Measurements from ENCODE around the gene UNC5C.

UNC5C gene

DNA sequence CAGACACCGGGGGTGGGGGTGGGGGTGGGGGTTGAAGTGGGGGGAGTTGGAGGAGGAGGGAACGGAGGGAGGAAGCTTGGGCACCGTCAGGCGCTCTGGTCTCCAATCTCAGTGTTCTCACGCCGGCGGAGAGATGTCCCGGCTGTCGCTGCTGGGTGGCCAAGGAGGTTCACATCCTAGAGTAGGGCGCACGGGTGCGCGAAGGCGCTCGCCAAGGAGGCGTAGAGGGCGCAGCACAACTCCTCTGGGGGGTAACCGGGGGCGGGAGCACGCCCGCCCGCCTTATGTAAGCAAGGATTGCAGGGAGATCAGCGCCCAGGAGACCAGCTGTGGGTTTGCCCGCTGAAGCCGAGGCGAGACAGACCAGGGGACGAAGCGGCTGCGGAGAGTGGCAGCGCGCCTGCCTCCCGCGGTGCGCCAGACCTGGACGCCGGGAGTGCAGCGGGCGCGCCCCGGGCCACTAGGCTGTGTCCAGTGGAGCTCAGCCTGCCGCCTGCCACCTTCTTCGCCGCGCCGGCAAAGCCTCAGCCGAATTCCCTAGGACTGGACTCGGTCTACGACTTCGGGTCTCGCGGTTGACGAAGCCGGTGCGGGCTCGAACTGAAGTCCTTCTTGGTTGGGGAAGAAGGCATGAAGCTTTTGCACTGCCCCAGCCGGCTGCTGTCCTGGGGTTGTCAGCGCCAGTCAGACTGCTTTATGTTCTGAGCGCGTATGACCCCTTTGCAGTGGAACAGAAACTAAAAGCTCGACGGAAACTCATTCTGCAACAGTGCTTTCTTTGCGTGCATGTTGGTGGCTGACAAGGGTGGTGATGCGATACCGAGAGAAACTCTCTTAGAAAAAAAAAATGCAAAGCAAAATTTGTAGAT, 707 bp upstream of the UNC5C start:
- no peak overlapping the region for H4K5ac ChIP-seq (ENCODE audit: low read length)
- H3K79me2 ChIP-seq (ENCODE audit: control insufficient read depth, insufficient read depth, low read length), result no peaks in the 10 kb centered on the region
- no CpG with 5 or more reads among the region's 64 CpGs for WGBS (ENCODE audit: extremely low coverage, insufficient coverage, low lambda C conversion rate)
- H2BK5ac ChIP-seq (ENCODE audit: low read length), result no peak overlapping the region
- no peak overlapping the region for H3K4ac ChIP-seq (ENCODE audit: low read depth, low read length)
- no peak overlapping the region for H2BK15ac ChIP-seq (replicated peaks; ENCODE audit: low read depth)
- no peak overlapping the region for H3K27ac ChIP-seq (ENCODE audit: low read depth, low read length)
- H3K23ac ChIP-seq (ENCODE audit: low read length), result peak overlapping the region; percentile 52
- H3K4me3 ChIP-seq (ENCODE audit: low read length), result peak overlapping the region; percentile 43
- H3K4me1 ChIP-seq (ENCODE audit: control insufficient read depth, low read depth, low read length), result no peaks in the 10 kb centered on the region
- H2AK5ac ChIP-seq (ENCODE audit: low read length), result no peak overlapping the region
- no peak overlapping the region for H4K8ac ChIP-seq (ENCODE audit: low read depth, low read length)
- peaks cover 3% of the 10 kb centered on the region for H3K27me3 ChIP-seq (ENCODE audit: insufficient read depth, low read length, poor library complexity)
- peak overlapping the region; percentile 56 for H3K9ac ChIP-seq (ENCODE audit: low read length)
- peak overlapping the region; percentile 82 for H3K56ac ChIP-seq (ENCODE audit: low read length)
- no peak overlapping the region for H2BK120ac ChIP-seq (ENCODE audit: low read depth, low read length)
- H3K36me3 ChIP-seq (ENCODE audit: control insufficient read depth, insufficient read depth, low read length), result no peaks in the 10 kb centered on the region
- H3K18ac ChIP-seq (ENCODE audit: low read length), result peak overlapping the region; percentile 15
- H3K4me2 ChIP-seq (ENCODE audit: low read length), result peak overlapping the region; percentile 88
- H3K79me1 ChIP-seq (ENCODE audit: low read length), result no peaks in the 10 kb centered on the region
- peak; percentile 53 for DNase-seq

DNA sequence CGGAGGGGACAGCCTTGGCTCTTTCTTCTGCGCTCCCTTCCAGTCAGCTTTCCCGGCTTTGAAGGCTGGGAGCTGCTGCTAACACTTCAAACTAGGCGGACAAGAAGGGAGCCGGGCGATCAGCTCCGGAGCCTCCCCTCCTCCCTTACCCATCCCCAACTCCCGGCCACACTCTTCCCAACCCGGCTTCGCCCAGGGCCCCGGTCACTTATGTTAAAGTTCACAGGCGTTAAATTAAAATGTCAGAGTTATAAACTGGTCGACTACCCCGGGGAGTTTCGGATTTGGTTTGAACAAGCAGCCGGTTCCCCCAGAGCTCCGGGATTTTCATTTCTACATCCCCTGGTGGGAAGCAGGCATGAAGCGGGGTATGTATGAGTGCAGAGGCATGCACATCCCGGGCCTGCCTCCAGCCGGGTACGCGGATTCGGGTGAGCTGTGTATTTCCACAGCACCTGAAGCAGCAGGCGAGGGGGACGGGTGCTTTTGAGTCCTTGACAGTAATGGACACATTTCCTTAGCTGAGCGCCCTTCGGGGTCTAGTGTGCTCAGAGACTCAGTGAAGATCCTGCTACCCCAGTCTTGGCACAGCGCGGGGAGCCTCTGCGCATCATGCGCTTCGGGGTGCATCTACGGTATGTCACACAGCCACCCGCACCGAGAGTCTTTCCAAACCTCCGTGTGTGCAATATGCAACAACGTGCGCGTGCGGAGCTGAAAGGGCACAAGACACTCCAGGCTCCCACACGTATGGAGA, 880 bp downstream of the UNC5C start:
- H3K23ac ChIP-seq (ENCODE audit: low read length), result peak overlapping the region; percentile 97
- WGBS (ENCODE audit: extremely low coverage, insufficient coverage, low lambda C conversion rate), result no CpG with 5 or more reads among the region's 41 CpGs
- peak overlapping the region; percentile 48 for H3K4me3 ChIP-seq (ENCODE audit: low read length)
- no peak for DNase-seq
- H3K18ac ChIP-seq (ENCODE audit: low read length), result peak overlapping the region; percentile 43
- H3K56ac ChIP-seq (ENCODE audit: low read length), result peak overlapping the region; percentile 76
- no peak overlapping the region for H2BK5ac ChIP-seq (ENCODE audit: low read length)
- peak overlapping the region; percentile 57 for H3K9ac ChIP-seq (ENCODE audit: low read length)
- H2BK15ac ChIP-seq (replicated peaks; ENCODE audit: low read depth), result no peak overlapping the region
- H4K5ac ChIP-seq (ENCODE audit: low read length), result no peak overlapping the region
- H2AK5ac ChIP-seq (ENCODE audit: low read length), result no peak overlapping the region
- peak overlapping the region; percentile 87 for H3K4me2 ChIP-seq (ENCODE audit: low read length)
- no peaks in the 10 kb centered on the region for H3K79me1 ChIP-seq (ENCODE audit: low read length)
- no peaks in the 10 kb centered on the region for H3K79me2 ChIP-seq (ENCODE audit: control insufficient read depth, insufficient read depth, low read length)
- peak overlapping the region; percentile 39 for H3K27ac ChIP-seq (ENCODE audit: low read depth, low read length)
- H3K27me3 ChIP-seq (ENCODE audit: insufficient read depth, low read length, poor library complexity), result peaks cover 3% of the 10 kb centered on the region
- no peaks in the 10 kb centered on the region for H3K4me1 ChIP-seq (ENCODE audit: control insufficient read depth, low read depth, low read length)
- H3K36me3 ChIP-seq (ENCODE audit: control insufficient read depth, insufficient read depth, low read length), result no peaks in the 10 kb centered on the region
- peak overlapping the region; percentile 8 for H3K4ac ChIP-seq (ENCODE audit: low read depth, low read length)
- no peak overlapping the region for H2BK120ac ChIP-seq (ENCODE audit: low read depth, low read length)
- H4K8ac ChIP-seq (ENCODE audit: low read depth, low read length), result no peak overlapping the region

DNA sequence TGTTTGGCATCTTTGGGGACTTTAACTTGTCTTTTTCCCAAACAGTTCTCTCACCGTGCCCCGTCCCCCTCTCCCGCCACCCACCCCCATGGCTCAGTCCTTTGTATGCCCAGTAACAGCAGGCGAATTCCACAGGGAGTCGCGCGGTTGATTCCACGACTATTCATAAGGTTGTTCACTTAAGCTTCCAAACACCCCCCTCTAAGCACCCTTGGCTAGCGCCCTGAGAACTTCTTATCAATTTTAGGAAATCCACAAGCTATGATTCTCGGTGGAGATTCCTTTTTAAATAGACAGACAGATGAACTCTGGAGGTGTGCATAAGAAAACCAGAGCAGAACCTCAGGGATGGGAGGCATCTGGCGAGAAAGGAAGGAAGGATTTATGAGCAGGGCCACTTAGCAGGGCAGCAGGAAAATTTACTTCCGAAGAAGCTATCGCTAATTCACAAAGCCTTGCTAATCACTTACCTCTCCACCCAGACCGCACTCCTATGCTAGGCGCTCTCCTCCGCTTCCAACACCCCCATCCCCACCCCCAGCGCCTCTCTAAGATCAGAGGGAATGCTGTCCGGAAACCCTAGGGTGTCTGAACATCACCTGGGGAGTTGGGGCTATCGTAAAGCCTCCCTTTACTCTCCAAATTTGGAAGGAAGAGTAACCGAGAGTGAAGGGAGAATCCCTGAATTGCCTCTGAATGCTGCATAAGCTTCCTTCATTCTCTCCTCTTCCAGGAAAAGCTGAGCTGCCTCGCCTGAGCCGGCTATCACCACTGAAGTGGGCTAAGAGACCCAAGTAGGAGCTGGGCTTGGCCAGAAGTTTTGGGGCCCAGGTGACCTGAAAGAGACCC, 1.7 kb downstream of the UNC5C start:
- H3K4ac ChIP-seq (ENCODE audit: low read depth, low read length), result peak overlapping the region; percentile 8

DNA sequence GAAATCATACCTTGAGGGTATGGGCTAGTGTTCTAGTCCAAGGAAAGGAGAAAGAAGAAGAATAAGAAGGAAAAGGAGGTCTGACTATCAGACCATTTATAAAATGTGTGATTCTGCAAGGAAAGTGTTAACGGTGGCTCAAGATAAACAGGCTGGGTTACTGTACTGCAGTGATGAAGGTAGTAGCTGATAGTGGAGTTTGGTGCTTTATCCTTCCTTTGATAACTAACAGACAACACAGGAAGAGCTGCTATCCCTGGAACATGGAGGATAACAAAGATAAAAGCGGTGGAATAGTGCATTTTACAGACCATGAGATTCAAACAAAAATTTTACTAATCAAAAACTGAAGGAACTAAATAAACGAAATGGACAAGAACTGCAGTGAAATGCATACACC, 2.6 kb downstream of the UNC5C start:
- H2BK5ac ChIP-seq (ENCODE audit: low read length), result no peak overlapping the region
- H2AK5ac ChIP-seq (ENCODE audit: low read length), result no peak overlapping the region
- peak; percentile 86 for DNase-seq
- no peak overlapping the region for H3K18ac ChIP-seq (ENCODE audit: low read length)
- no peak overlapping the region for H2BK15ac ChIP-seq (replicated peaks; ENCODE audit: low read depth)
- H3K4me1 ChIP-seq (ENCODE audit: control insufficient read depth, low read depth, low read length), result no peaks in the 10 kb centered on the region
- H3K4me3 ChIP-seq (ENCODE audit: low read length), result no peak overlapping the region
- no peak overlapping the region for H3K23ac ChIP-seq (ENCODE audit: low read length)
- no peak overlapping the region for H3K4ac ChIP-seq (ENCODE audit: low read depth, low read length)
- no peak overlapping the region for H3K27ac ChIP-seq (ENCODE audit: low read depth, low read length)
- no peak overlapping the region for H2BK120ac ChIP-seq (ENCODE audit: low read depth, low read length)
- no peak overlapping the region for H3K9ac ChIP-seq (ENCODE audit: low read length)
- H3K79me2 ChIP-seq (ENCODE audit: control insufficient read depth, insufficient read depth, low read length), result no peaks in the 10 kb centered on the region
- H3K56ac ChIP-seq (ENCODE audit: low read length), result no peak overlapping the region
- H3K36me3 ChIP-seq (ENCODE audit: control insufficient read depth, insufficient read depth, low read length), result no peaks in the 10 kb centered on the region
- WGBS (ENCODE audit: extremely low coverage, insufficient coverage, low lambda C conversion rate), result no CpG with 5 or more reads among the region's 3 CpGs
- no peak overlapping the region for H4K5ac ChIP-seq (ENCODE audit: low read length)
- H4K8ac ChIP-seq (ENCODE audit: low read depth, low read length), result no peak overlapping the region
- no peak overlapping the region for H3K4me2 ChIP-seq (ENCODE audit: low read length)
- H3K27me3 ChIP-seq (ENCODE audit: insufficient read depth, low read length, poor library complexity), result peaks cover 3% of the 10 kb centered on the region
- H3K79me1 ChIP-seq (ENCODE audit: low read length), result no peaks in the 10 kb centered on the region

More for the DNA sequence above, 1.7 kb downstream of the UNC5C start:
- Histone ChIP-seq H3K27me3 (ENCODE audit: insufficient read depth, low read length, poor library complexity) (peaks cover 3% of the 10 kb centered on the region), H3K23ac (ENCODE audit: low read length) (no peak overlapping the region), H3K27ac (ENCODE audit: low read depth, low read length) (peak overlapping the region; percentile 39), H3K56ac (ENCODE audit: low read length) (peak overlapping the region; percentile 76), H3K18ac (ENCODE audit: low read length) (peak overlapping the region; percentile 95), H3K4me2 (ENCODE audit: low read length) (peak overlapping the region; percentile 87), H2AK5ac (ENCODE audit: low read length) (no peak overlapping the region), H2BK120ac (ENCODE audit: low read depth, low read length) (no peak overlapping the region), H3K4me3 (ENCODE audit: low read length) (peak overlapping the region; percentile 0), H3K4me1 (ENCODE audit: control insufficient read depth, low read depth, low read length) (no peaks in the 10 kb centered on the region), H3K79me1 (ENCODE audit: low read length) (no peaks in the 10 kb centered on the region), H3K36me3 (ENCODE audit: control insufficient read depth, insufficient read depth, low read length) (no peaks in the 10 kb centered on the region), H3K9ac (ENCODE audit: low read length) (peak overlapping the region; percentile 57), H2BK5ac (ENCODE audit: low read length) (no peak overlapping the region), H4K5ac (ENCODE audit: low read length) (no peak overlapping the region), H4K8ac (ENCODE audit: low read depth, low read length) (no peak overlapping the region), H2BK15ac (replicated peaks; ENCODE audit: low read depth) (peak overlapping the region; percentile 27), H3K79me2 (ENCODE audit: control insufficient read depth, insufficient read depth, low read length) (no peaks in the 10 kb centered on the region)
- peak; percentile 80 for DNase-seq
- no CpG with 5 or more reads among the region's 22 CpGs for WGBS (ENCODE audit: extremely low coverage, insufficient coverage, low lambda C conversion rate)

DNA sequence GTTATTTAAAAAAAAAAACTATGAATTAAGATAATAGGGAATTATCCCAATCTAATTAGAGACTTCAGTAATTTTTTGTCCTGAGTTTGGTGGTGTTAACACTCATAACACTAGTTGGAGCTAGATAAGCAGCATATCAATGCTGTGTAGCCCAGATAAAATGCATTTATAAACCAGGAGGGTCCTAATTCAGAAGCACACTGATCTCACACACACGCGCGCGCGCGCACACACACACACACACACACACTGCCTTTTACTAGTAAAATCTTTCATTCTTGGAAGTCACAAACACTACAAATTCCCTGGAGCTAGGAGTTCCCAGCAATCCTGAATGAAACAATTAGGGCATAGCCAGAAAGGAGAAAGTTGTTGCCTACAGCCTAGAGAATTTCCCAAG, 3.2 kb downstream of the UNC5C start:
- no CpG with 5 or more reads among the region's 6 CpGs for WGBS (ENCODE audit: extremely low coverage, insufficient coverage, low lambda C conversion rate)
- no peak overlapping the region for H3K9ac ChIP-seq (ENCODE audit: low read length)
- peaks cover 3% of the 10 kb centered on the region for H3K27me3 ChIP-seq (ENCODE audit: insufficient read depth, low read length, poor library complexity)
- no peak overlapping the region for H2BK5ac ChIP-seq (ENCODE audit: low read length)
- H3K4me3 ChIP-seq (ENCODE audit: low read length), result no peak overlapping the region
- no peak overlapping the region for H3K18ac ChIP-seq (ENCODE audit: low read length)
- peak; percentile 9 for DNase-seq
- H3K79me1 ChIP-seq (ENCODE audit: low read length), result no peaks in the 10 kb centered on the region
- no peak overlapping the region for H2BK15ac ChIP-seq (replicated peaks; ENCODE audit: low read depth)
- no peak overlapping the region for H3K56ac ChIP-seq (ENCODE audit: low read length)
- H3K36me3 ChIP-seq (ENCODE audit: control insufficient read depth, insufficient read depth, low read length), result no peaks in the 10 kb centered on the region
- no peak overlapping the region for H2BK120ac ChIP-seq (ENCODE audit: low read depth, low read length)
- H3K4me1 ChIP-seq (ENCODE audit: control insufficient read depth, low read depth, low read length), result no peaks in the 10 kb centered on the region
- no peaks in the 10 kb centered on the region for H3K79me2 ChIP-seq (ENCODE audit: control insufficient read depth, insufficient read depth, low read length)
- H4K5ac ChIP-seq (ENCODE audit: low read length), result no peak overlapping the region
- no peak overlapping the region for H3K4me2 ChIP-seq (ENCODE audit: low read length)
- no peak overlapping the region for H3K23ac ChIP-seq (ENCODE audit: low read length)
- no peak overlapping the region for H3K4ac ChIP-seq (ENCODE audit: low read depth, low read length)
- no peak overlapping the region for H4K8ac ChIP-seq (ENCODE audit: low read depth, low read length)
- no peak overlapping the region for H2AK5ac ChIP-seq (ENCODE audit: low read length)
- no peak overlapping the region for H3K27ac ChIP-seq (ENCODE audit: low read depth, low read length)

Data from mesendoderm (in vitro differentiated cells).